Panc1 (cell line): ENCODE data around the gene IMPG1. TPM values are rescaled to one million over a fixed set of nuclear protein-coding genes. Genes with fewer than 3 reads are reported as not detected.

ENCODE experiments used
- ATAC-seq: fragments of 200-7000 bp; cut with Tn5 transposase; 2 replicates; pipeline ENCODE4 v1.9.1; 2020; ENCODE audit warnings: mild to moderate bottlenecking, moderate library complexity
- BruUV-seq: library from RNA; stranded (reverse); fragments of 400-500 nt; replicated peaks from 2 replicates; lab custom pipeline; 2021; lab: Mats Ljungman, UMichigan
- CTCF ChIA-PET: fragments of 300-600 bp; sonication (Branson Sonifier 250); formaldehyde crosslinking; loops from one replicate; lab custom pipeline; 2022; ENCODE audit warnings: antibody characterized with exemption; lab: Charles Lee
- POLR2A ChIA-PET: fragments of 300-600 bp; sonication (Branson Sonifier 250); formaldehyde crosslinking; loops from one replicate; lab custom pipeline; 2022; ENCODE audit warnings: antibody characterized with exemption; lab: Charles Lee
- DNase-seq: peaks from one replicate; pipeline ENCODE4 v3.0.0-alpha.2; 2010; ENCODE audit warnings: low read depth, low spot score
- H3K27ac ChIP-seq: 2 replicates; pipeline ENCODE4 v1.5.1; 2011; ENCODE audit warnings: mild to moderate bottlenecking, low read length, inconsistent platforms
- H3K27me3 ChIP-seq: fragments of 200-500 bp; sonication (Bioruptor generic); 2 replicates; pipeline ENCODE4 v1.6.0; 2014; ENCODE audit warnings: low read length, inconsistent platforms; ENCODE audit not compliant: control insufficient read depth, insufficient read depth
- H3K36me3 ChIP-seq: fragments of 200-500 bp; sonication (Bioruptor generic); 2 replicates; pipeline ENCODE4 v1.5.1; 2014; ENCODE audit warnings: inconsistent platforms, mild to moderate bottlenecking, low read length, moderate library complexity; ENCODE audit not compliant: control insufficient read depth, insufficient read depth
- H3K4me1 ChIP-seq: 2 replicates; pipeline ENCODE4 v1.5.1; 2011; ENCODE audit warnings: inconsistent platforms, mild to moderate bottlenecking, low read length, moderate library complexity; ENCODE audit not compliant: control insufficient read depth, insufficient read depth
- H3K4me3 ChIP-seq, 2 experiments: 2 replicates each; pipeline ENCODE4 v1.5.1; 2011 to 2012; ENCODE audit warnings: low read depth in 2 of 2, low read length in 2 of 2, mild to moderate bottlenecking in 2 of 2, inconsistent platforms in 1 of 2, moderate library complexity in 1 of 2
- H3K9me3 ChIP-seq: fragments of 200-500 bp; sonication (Bioruptor generic); 2 replicates; pipeline ENCODE4 v1.5.1; 2014; ENCODE audit warnings: low read depth, mild to moderate bottlenecking, inconsistent platforms, low read length, moderate library complexity; ENCODE audit not compliant: control insufficient read depth, insufficient read depth
- CTCF ChIP-seq: fragments of 450-650 bp; IDR thresholded peaks from 2 replicates; pipeline ENCODE4 v1.5.1; 2017; ENCODE audit warnings: mild to moderate bottlenecking
- POLR2AphosphoS5 ChIP-seq: IDR thresholded peaks from 2 replicates; pipeline ENCODE4 v1.6.1; 2012; ENCODE audit warnings: mild to moderate bottlenecking, low read depth, low read length, moderate library complexity
- REST ChIP-seq, 2 experiments: IDR thresholded peaks; 2 replicates each; pipeline ENCODE4 v1.6.1; 2011 to 2012; ENCODE audit warnings: low read depth in 2 of 2, control low read depth in 1 of 2, low read length in 1 of 2, mild to moderate bottlenecking in 1 of 2, moderate library complexity in 1 of 2; ENCODE audit not compliant: insufficient read depth in 1 of 2
- SIN3A ChIP-seq: IDR thresholded peaks from 2 replicates; pipeline ENCODE4 v1.6.1; 2012; ENCODE audit warnings: low read depth, mild to moderate bottlenecking, low read length, moderate library complexity, borderline replicate concordance; ENCODE audit not compliant: insufficient read depth
- TCF7L2 ChIP-seq: IDR thresholded peaks from 2 replicates; pipeline ENCODE4 v1.6.1; 2011; ENCODE audit warnings: mild to moderate bottlenecking, low read depth, low read length, inconsistent platforms
- in situ Hi-C: cut with HindIII; loops from 2 replicates; pipeline ENCODE4 v1.10.0; 2016; ENCODE audit warnings: low sequenced_read_pairs, low pct_unique_long_range_greater_than_20kb
- intact Hi-C: fragments of 100-400 bp; cut with micrococcal nuclease; formaldehyde crosslinking; loops from one replicate; pipeline ENCODE4 v1.10.0; 2022; ENCODE audit not compliant: unreplicated experiment
- total RNA-seq: library from RNA; stranded (reverse); gene quantifications from one replicate; pipeline ENCODE4 v1.2.1, GENCODE V29; 2021; ENCODE audit not compliant: unreplicated experiment

The IMPG1 gene
- total RNA-seq, 1 experiment from 2014 or later, result not detected

GRCh38 chr6:75940564-75940963, 131.9 kb downstream of the IMPG1 start:
- Histone ChIP-seq H3K4me3 (no peak overlapping the region), H3K27ac (no peak overlapping the region), H3K4me1 (no peaks in the 10 kb centered on the region), H3K27me3 (no peaks in the 10 kb centered on the region), H3K36me3 (no peaks in the 10 kb centered on the region), H3K9me3 (no peaks in the 10 kb centered on the region)
- POLR2A ChIA-PET, result no interaction called here
- in situ Hi-C loops, result no loop called here
- TF ChIP-seq REST (IDR thresholded peaks at IDR 0.05; ENCODE audit: insufficient read depth in 1 of 2, low read depth in 2 of 2, low read length in 1 of 2), result no peak
- TF ChIP-seq POLR2AphosphoS5, result no peak
- TF ChIP-seq CTCF, result no peak
- no peak for TF ChIP-seq TCF7L2
- TF ChIP-seq SIN3A, result no peak
- DNase-seq (no peak), ATAC-seq (no peak)
- CTCF ChIA-PET, result no interaction called here
- no TSS peak for BruUV-seq
- intact Hi-C loops, result no loop called here

- TF ChIP-seq SIN3A (no peak), CTCF (no peak), POLR2AphosphoS5 (no peak), TCF7L2 (no peak), REST (IDR thresholded peaks at IDR 0.05; ENCODE audit: insufficient read depth in 1 of 2, low read depth in 2 of 2, low read length in 1 of 2) (no peak)
- BruUV-seq, result no TSS peak
- H3K27ac ChIP-seq, result no peak overlapping the region
- no peaks in the 10 kb centered on the region for H3K9me3 ChIP-seq
- no peaks in the 10 kb centered on the region for H3K36me3 ChIP-seq
- ChIA-PET POLR2A (no interaction called here), CTCF (no interaction called here)
- ATAC-seq, result no peak
- no peak for DNase-seq
- no peaks in the 10 kb centered on the region for H3K27me3 ChIP-seq
- in situ Hi-C loops, result no loop called here
- H3K4me1 ChIP-seq, result no peaks in the 10 kb centered on the region; the same call in 1 of the 2 replicates
- H3K4me3 ChIP-seq, result no peak overlapping the region
- intact Hi-C loops, result no loop called here
These were observed 134.6 kb downstream of the IMPG1 start for GRCh38 chr6:75937846-75938245.
